ENCODE results near the gene MSMP. TPM values are rescaled to one million over a fixed set of nuclear protein-coding genes. Genes with fewer than 3 reads are reported as not detected.
A peak's percentile ranks its signal among the peaks of the same experiment; 100 is the strongest.

Gene MSMP
- total RNA-seq, 3 donors from 2014 or later: not detected

GRCh38 chr9:35748242-35748857 is 5.7 kb downstream of the MSMP start:
- DNase-seq (ENCODE audit: low spot score in 2 of 2): no peak
- no peak for TF ChIP-seq CTCF (IDR thresholded peaks at IDR 0.05)
- no peak for TF ChIP-seq POLR2A (IDR thresholded peaks at IDR 0.05)
- TF ChIP-seq POLR2AphosphoS5 (IDR thresholded peaks at IDR 0.05): no peak
- Histone ChIP-seq H3K27me3 (no peaks in the 10 kb centered on the region), H3K4me1 (peaks cover 6 to 29% of the 10 kb centered on the region in 2 donors), H3K36me3 (no peaks in the 10 kb centered on the region), H3K9me3 (no peaks in the 10 kb centered on the region), H3K27ac (peak overlapping the region; percentile 93 to 95), H3K4me3 (peak overlapping the region; percentile 80 to 98 (median 87))
- intact Hi-C loops (cut with DNase I; ENCODE audit: low total_unique reads): no loop called here

DNA sequence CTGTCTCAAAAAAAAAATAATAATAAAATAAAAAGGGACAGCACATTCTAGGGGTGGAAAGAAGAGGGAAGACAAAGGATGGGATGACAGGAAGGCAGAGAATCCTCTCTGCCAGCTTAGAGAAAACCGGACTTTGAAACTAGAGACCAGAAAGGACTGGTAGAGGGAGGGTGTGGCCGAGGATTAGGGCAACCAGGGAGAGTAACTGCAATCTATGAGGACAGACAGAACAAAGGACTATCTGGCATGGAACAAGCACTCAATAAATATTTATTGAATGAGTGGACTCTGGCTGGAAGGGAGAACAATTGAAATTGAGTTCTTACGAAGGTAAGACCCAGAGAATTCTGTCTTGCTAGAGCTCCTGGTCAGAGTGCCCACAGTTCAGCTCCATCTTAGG is 7.5 kb downstream of the MSMP start:
- Histone ChIP-seq H3K27ac (peak overlapping the region in 1 of 2 donors; percentile 42), H3K4me1 (peaks cover 6 to 29% of the 10 kb centered on the region in 2 donors)
- intact Hi-C loops (cut with DNase I; ENCODE audit: low total_unique reads): no loop called here

DNA sequence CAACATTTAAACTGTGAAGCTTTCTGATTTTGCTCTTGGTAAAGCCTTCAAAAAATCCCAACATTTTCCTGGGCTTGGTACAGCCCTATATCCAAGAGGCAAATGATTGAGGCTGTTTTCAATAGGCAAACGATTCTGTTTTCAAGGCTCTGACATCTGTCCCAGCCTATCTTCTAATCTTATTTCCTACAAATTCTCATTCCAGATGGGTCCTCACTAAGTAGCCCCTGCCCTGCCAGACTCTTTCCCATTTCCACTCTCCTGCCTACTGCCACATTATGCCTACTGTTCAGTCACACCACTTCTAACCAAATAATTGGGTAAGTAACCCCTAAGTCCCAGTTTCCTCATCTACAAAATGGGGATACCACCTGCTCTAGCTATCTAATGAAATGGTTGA is 8.5 kb downstream of the MSMP start:
- TF ChIP-seq CTCF (IDR thresholded peaks at IDR 0.05) (no peak), POLR2A (IDR thresholded peaks at IDR 0.05) (no peak), POLR2AphosphoS5 (IDR thresholded peaks at IDR 0.05) (no peak)
- H3K9me3 ChIP-seq: no peaks in the 10 kb centered on the region
- H3K27me3 ChIP-seq: no peaks in the 10 kb centered on the region
- H3K4me3 ChIP-seq: peak overlapping the region in 1 of 3 donors; percentile 98
- peaks cover 6 to 29% of the 10 kb centered on the region in 2 donors for H3K4me1 ChIP-seq
- no peak overlapping the region for H3K27ac ChIP-seq
- DNase-seq (ENCODE audit: low spot score in 2 of 2): no peak
- intact Hi-C loops (cut with DNase I; ENCODE audit: low total_unique reads): no loop called here
- H3K36me3 ChIP-seq: no peaks in the 10 kb centered on the region

More for the DNA sequence above, 7.5 kb downstream of the MSMP start:
- peak overlapping the region; percentile 80 to 98 (median 87) for H3K4me3 ChIP-seq
- no peaks in the 10 kb centered on the region for H3K9me3 ChIP-seq
- no peaks in the 10 kb centered on the region for H3K27me3 ChIP-seq
- H3K36me3 ChIP-seq: no peaks in the 10 kb centered on the region
- DNase-seq (ENCODE audit: low spot score in 2 of 2): no peak
- TF ChIP-seq POLR2A (IDR thresholded peaks at IDR 0.05) (no peak), CTCF (IDR thresholded peaks at IDR 0.05) (no peak), POLR2AphosphoS5 (IDR thresholded peaks at IDR 0.05) (no peak)

DNA sequence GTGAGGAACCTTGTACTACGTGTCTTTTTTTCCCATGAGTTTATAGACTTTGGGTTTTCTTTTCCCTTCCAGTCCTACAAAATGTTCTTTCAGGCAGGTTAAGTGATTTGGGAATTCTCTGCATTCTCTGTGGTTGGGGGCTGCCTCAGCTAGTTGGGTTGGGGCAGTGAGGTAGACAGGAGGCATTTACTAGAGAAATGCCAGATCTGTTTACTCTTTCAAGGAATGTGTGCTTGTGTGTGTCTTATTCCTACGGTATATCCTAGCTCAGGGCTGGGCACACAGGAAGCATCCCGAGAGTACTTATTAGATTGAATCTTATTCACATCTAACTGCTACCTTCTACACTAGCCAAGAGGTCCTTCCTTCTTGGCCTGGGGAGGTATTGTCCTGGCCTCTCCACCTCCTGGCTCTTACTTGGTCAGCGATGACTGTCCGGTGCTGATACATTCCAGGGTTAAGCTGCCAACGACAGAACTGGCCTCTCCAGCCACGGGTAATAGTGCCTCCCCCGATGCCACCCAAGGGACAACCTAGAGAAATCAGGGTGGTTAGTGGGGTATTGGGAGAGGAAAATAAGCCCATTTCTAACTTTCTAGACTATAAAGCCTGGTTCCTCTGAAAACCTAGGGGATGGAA is 10.1 kb downstream of the MSMP start:
- TF ChIP-seq CTCF (IDR thresholded peaks at IDR 0.05): no peak
- no peak for TF ChIP-seq POLR2AphosphoS5 (IDR thresholded peaks at IDR 0.05)
- TF ChIP-seq POLR2A (IDR thresholded peaks at IDR 0.05): no peak
- intact Hi-C loops (cut with DNase I; ENCODE audit: low total_unique reads): no loop called here
- DNase-seq (ENCODE audit: low spot score in 2 of 2): no peak
- Histone ChIP-seq H3K27me3 (no peaks in the 10 kb centered on the region), H3K4me3 (no peak overlapping the region), H3K4me1 (peaks cover 0 to 21% of the 10 kb centered on the region in 2 donors), H3K9me3 (no peaks in the 10 kb centered on the region), H3K36me3 (peaks cover under 1% of the 10 kb centered on the region), H3K27ac (no peak overlapping the region)

DNA sequence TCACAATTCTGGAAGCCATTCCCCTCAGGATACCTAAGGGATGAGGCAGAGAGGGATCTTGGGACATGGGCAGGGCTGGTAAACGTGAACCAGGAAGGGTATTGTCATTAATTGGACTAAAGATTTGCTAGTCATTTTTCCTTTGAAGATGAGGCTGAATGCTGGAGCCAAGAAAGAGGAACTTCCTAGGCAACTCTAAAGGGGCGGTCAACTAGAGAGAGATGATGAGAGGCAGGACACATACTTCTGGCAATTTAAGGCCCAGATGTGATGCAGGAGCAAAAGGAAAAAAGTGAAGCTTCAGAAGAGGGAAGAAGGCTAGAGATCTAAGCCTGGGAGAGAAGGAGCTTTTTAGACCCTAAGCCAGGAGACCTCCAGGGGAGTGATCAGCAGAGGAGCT is 10.6 kb downstream of the MSMP start:
- Histone ChIP-seq H3K27ac (no peak overlapping the region), H3K4me1 (peaks cover 0 to 21% of the 10 kb centered on the region in 2 donors), H3K9me3 (no peaks in the 10 kb centered on the region), H3K4me3 (no peak overlapping the region), H3K27me3 (no peaks in the 10 kb centered on the region), H3K36me3 (peaks cover 6% of the 10 kb centered on the region)
- no peak for DNase-seq (ENCODE audit: low spot score in 2 of 2)
- intact Hi-C loops (cut with DNase I; ENCODE audit: low total_unique reads): no loop called here
- TF ChIP-seq POLR2A (IDR thresholded peaks at IDR 0.05) (no peak), POLR2AphosphoS5 (IDR thresholded peaks at IDR 0.05) (no peak), CTCF (IDR thresholded peaks at IDR 0.05) (no peak)
